Central memory CD8-positive, alpha-beta T cell (primary cell): Measurements from ENCODE around the gene SORCS2.

Source experiments
- ATAC-seq: fragments of 150-1000 bp; cut with Tn5 transposase; replicated peaks from 2 replicates; pipeline ENCODE4 v1.10.0; 2022; ENCODE audit warnings: mild to moderate bottlenecking, moderate FRiP score, moderate number of reproducible peaks; ENCODE audit not compliant: poor library complexity, severe bottlenecking; ENCODE audit errors: extremely low read depth
- DNase-seq, 2 donors: peaks; one replicate each; pipeline ENCODE4 v3.0.0; 2021; ENCODE audit warnings: low spot score in 2 of 2
- H3K27ac Mint-ChIP-seq: one replicate; pipeline ENCODE4 v1.8.0; 2022; ENCODE audit warnings: low read depth, mild to moderate bottlenecking, moderate library complexity, mixed read lengths
- H3K27me3 Mint-ChIP-seq: one replicate; pipeline ENCODE4 v1.8.0; 2022; ENCODE audit warnings: mixed read lengths
- H3K36me3 Mint-ChIP-seq: one replicate; pipeline ENCODE4 v1.8.0; 2022; ENCODE audit warnings: mild to moderate bottlenecking, moderate library complexity, mixed read lengths; ENCODE audit not compliant: insufficient read depth
- H3K4me1 Mint-ChIP-seq: one replicate; pipeline ENCODE4 v1.8.0; 2022; ENCODE audit warnings: mixed read lengths
- H3K4me3 Mint-ChIP-seq: one replicate; pipeline ENCODE4 v1.8.0; 2022; ENCODE audit warnings: mild to moderate bottlenecking, moderate library complexity, mixed read lengths
- H3K9me3 Mint-ChIP-seq: one replicate; pipeline ENCODE4 v1.8.0; 2022; ENCODE audit warnings: mixed read lengths

The SORCS2 gene

DNA sequence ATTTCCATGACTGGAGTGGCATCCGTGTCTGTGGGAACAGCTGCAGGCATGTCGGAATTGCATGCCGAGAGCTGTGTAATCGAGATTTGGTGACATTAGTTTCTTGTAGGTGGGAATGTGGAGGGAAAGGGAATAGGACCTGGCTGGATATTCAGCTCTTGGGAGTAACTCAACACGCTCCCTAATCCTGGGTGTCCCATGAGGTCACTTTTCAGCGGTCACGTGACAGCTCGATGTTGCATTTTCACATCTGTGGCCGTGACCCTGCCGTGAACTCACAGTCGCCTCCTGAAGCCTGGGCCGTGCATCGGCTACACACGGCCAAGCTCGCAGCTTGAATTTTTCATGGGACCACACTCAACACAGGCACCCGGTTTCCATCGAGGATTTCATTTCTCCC, 268.2 kb downstream of the SORCS2 start:
- H3K36me3 Mint-ChIP-seq = peaks cover 4% of the 10 kb centered on the region
- peaks cover 39% of the 10 kb centered on the region for H3K27me3 Mint-ChIP-seq
- H3K4me1 Mint-ChIP-seq = no peaks in the 10 kb centered on the region
- no peak overlapping the region for H3K27ac Mint-ChIP-seq
- ATAC-seq (no peak), DNase-seq (no peak)
- no peaks in the 10 kb centered on the region for H3K9me3 Mint-ChIP-seq
- H3K4me3 Mint-ChIP-seq = no peak overlapping the region

DNA sequence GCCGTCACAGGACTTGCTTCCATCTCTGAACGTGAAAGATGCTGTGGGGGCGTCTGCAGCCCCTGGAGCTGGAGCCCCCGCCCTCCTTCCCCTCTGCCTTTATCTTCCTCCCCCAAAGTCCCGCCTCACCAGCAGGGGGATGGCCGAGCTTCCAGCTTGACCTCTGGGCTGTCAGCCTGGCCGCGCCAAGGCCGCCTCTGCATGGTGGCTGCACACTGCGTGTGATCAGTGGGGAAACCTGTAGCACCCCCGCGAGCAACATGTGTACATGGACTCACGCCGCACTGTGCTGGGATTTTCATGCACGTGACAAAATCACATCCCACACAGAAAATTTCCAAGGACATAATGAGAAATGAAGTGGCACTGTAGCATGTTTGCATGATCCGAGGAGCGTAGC, 268.9 kb downstream of the SORCS2 start:
- Mint-ChIP-seq H3K27me3 (peaks cover 39% of the 10 kb centered on the region), H3K4me1 (no peaks in the 10 kb centered on the region), H3K4me3 (no peak overlapping the region), H3K36me3 (peaks cover 3% of the 10 kb centered on the region), H3K27ac (no peak overlapping the region), H3K9me3 (no peaks in the 10 kb centered on the region)
- ATAC-seq = no peak
- DNase-seq = no peak

DNA sequence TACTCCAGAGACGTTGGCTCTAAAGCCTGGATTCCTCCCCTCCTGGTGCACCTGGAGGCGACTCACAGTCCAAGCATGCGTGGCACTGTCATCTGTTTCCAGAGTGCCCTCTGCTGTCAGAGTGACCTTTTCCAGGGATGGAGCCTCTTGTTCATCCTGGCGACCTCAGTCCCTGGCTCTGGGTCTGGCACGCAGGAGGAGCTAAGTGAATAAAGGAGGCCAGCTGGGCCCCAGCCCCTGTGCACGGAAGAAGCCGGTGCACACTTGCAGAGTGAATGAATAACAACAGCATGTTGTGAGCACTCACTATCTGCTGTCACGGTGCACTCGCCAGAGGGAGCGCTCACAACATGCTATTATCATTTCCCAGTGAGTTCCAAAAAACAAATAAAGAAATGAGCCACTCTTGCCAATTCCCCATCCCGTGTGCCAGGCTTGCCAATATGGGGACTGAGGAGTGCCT, 270.2 kb downstream of the SORCS2 start:
- ATAC-seq (no peak), DNase-seq (no peak)
- Mint-ChIP-seq H3K27me3 (peaks cover 39% of the 10 kb centered on the region), H3K4me3 (no peak overlapping the region), H3K27ac (no peak overlapping the region), H3K4me1 (no peaks in the 10 kb centered on the region), H3K36me3 (peaks cover under 1% of the 10 kb centered on the region), H3K9me3 (no peaks in the 10 kb centered on the region)

DNA sequence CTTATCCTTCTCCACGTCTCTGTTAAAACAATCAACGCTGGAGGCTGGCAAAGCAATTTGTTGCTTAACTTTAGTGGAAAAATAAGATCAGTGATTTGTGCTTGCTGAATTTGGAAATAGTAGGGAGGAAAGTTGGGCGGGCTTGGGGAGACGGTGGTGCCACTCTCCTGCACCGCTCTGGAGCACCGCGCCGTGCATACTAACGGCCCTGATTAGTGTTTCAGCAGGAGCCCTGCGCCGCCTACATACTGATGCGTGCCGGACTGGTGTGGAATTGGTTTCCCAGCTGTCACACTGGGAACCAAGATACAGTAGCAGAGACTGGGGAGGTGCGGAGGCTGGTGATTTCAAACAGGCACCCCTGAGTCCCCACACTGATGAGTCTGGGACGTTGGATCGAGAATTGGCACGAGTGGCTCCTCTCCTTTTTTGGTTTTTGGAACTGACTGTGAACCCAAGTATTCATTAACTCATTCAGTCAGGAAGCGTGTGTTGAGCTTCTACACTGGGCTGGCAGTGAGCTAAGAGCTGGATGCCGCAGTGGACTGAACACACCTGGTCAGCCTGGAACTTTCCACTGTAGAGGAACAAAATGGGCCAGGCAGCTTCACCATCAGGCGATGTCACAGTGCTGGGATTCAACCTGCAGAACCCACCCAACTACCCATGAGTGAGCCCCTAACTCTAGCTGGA, 271.4 kb downstream of the SORCS2 start:
- ATAC-seq (no peak), DNase-seq (no peak)
- Mint-ChIP-seq H3K4me1 (no peaks in the 10 kb centered on the region), H3K4me3 (no peak overlapping the region), H3K27me3 (peaks cover 39% of the 10 kb centered on the region), H3K36me3 (no peaks in the 10 kb centered on the region), H3K27ac (no peak overlapping the region), H3K9me3 (no peaks in the 10 kb centered on the region)

DNA sequence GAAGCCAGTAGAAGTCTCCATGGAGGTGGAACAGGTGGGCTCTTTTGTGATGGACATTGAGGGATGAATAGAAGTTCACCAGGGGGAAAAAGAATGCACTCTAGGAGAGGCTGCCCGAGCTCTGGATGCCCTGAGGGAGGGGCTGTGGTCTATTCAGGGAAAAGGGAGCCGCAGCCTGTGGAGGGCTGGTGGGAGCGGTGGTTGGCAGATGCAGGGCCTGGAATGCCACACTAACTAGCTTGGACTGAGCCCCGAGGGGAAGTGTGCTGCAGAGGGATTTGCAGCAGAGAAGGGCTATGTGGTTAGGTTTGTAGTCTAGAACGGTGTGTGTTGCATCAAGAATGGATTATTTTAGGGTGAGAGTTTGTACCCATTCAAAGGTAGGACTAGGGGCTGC, 271.9 kb downstream of the SORCS2 start:
- ATAC-seq = no peak
- H3K9me3 Mint-ChIP-seq = no peaks in the 10 kb centered on the region
- H3K27me3 Mint-ChIP-seq = peaks cover 39% of the 10 kb centered on the region
- no peak overlapping the region for H3K27ac Mint-ChIP-seq
- no peaks in the 10 kb centered on the region for H3K36me3 Mint-ChIP-seq
- no peaks in the 10 kb centered on the region for H3K4me1 Mint-ChIP-seq
- no peak for DNase-seq
- no peak overlapping the region for H3K4me3 Mint-ChIP-seq

DNA sequence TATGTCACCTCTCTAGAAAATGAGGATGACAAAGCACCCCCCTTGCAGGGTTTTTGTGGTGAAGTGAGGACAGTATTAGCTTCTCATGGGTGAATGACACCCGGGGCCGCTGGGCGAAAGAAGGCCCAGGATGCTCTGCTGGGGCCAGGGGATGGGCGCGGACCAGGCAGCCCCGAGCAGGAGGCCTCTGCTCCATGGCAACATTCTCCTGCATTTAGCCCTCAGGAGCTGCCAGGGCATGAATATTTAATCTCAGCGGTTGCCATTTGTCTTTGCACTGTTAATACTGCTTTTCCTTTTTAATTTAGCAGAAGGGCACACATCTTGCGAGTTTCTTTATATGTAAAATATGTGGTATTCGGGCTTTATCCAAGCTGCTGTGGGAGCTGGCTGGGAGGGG, 272.7 kb downstream of the SORCS2 start:
- no peak overlapping the region for H3K4me3 Mint-ChIP-seq
- H3K36me3 Mint-ChIP-seq = no peaks in the 10 kb centered on the region
- H3K9me3 Mint-ChIP-seq = no peaks in the 10 kb centered on the region
- DNase-seq (no peak), ATAC-seq (no peak)
- H3K4me1 Mint-ChIP-seq = no peaks in the 10 kb centered on the region
- H3K27me3 Mint-ChIP-seq = peaks cover 36% of the 10 kb centered on the region
- H3K27ac Mint-ChIP-seq = no peak overlapping the region

DNA sequence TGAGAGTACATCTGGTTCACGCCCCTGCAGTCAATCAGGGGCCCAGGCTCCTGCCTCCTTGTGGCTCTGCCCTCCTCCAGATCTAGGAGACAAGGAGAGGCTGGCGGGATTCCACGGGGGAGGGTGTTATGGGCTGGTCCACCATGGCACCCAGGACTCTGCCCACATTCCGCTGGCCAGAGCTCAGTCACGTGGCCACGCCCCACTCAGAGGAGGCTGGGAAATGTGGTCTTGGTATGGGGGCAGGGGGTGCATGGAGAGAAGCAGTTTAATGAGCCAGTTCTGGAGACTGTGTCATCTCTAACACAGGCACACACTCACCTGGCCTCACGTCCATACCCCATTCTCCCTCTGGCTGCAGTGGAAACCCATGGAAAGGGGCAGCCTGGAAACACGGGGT, 273.9 kb downstream of the SORCS2 start:
- no peaks in the 10 kb centered on the region for H3K4me1 Mint-ChIP-seq
- peaks cover 36% of the 10 kb centered on the region for H3K27me3 Mint-ChIP-seq
- ATAC-seq = no peak
- no peak for DNase-seq
- no peak overlapping the region for H3K27ac Mint-ChIP-seq
- no peak overlapping the region for H3K4me3 Mint-ChIP-seq
- no peaks in the 10 kb centered on the region for H3K36me3 Mint-ChIP-seq
- no peaks in the 10 kb centered on the region for H3K9me3 Mint-ChIP-seq

DNA sequence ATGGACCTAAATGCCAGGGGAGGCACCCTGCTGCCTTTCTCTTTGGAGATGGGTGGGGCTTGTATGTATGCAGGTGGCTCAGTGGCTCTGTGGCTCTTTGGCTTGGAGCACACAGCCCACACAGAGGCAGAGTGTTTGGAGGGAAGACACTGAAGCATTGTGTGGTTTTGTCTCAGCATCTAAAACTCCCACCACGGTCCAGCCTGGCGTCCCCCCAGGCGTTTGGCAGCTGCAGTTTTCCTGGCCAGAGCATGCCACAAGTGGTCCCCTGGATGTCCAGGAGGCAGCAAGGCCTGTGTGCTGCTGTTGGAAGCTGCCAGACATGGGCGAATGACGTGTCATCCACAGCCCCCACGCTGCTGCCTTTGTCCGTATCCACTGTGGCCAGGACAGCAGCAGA, 274.6 kb downstream of the SORCS2 start:
- Mint-ChIP-seq H3K4me3 (no peak overlapping the region), H3K27ac (no peak overlapping the region), H3K27me3 (peaks cover 36% of the 10 kb centered on the region), H3K4me1 (no peaks in the 10 kb centered on the region), H3K9me3 (no peaks in the 10 kb centered on the region), H3K36me3 (no peaks in the 10 kb centered on the region)
- DNase-seq = no peak
- ATAC-seq = no peak

DNA sequence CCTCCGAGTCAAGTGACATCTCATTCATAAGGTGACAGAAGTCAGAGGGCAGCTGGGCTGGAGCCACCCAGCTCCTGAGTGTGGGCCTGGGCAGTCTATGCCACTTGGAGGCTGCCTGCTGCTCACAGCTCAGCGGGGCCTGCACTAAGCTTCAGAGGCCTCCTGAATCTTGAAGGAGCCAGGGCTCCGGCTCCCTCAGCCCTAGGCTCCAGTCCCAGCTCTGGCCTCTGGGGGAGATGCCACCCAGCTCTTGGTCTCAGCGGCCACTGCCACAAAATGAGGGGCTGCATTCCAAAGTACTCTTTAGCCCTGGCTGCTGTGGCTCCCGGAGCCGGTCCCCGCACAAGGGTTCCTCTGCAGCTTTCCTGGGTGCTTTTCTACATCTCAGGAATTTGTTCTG, 275.1 kb downstream of the SORCS2 start:
- no peaks in the 10 kb centered on the region for H3K36me3 Mint-ChIP-seq
- H3K27me3 Mint-ChIP-seq = peaks cover 36% of the 10 kb centered on the region
- DNase-seq (no peak), ATAC-seq (no peak)
- no peaks in the 10 kb centered on the region for H3K9me3 Mint-ChIP-seq
- H3K4me1 Mint-ChIP-seq = no peaks in the 10 kb centered on the region
- H3K4me3 Mint-ChIP-seq = no peak overlapping the region
- H3K27ac Mint-ChIP-seq = no peak overlapping the region

DNA sequence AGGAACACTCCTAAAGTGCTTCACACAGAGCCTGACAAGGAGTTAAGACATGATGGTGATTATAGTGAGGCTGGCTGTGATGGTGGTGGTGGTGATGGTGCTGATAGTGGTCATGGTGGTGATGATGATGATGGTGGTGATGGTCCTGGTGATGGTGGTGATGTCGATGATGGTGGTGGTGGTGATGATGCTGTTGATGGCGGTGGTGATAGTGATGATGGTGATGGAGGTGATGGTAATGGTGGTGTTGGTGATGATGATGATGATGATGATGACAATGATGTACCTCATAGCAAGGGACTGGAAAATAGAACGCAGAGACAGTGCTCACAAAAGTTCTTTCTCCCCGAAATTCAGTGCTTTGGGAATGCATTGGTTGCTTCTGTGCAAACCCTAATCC, 276.7 kb downstream of the SORCS2 start:
- H3K36me3 Mint-ChIP-seq = no peaks in the 10 kb centered on the region
- no peaks in the 10 kb centered on the region for H3K9me3 Mint-ChIP-seq
- ATAC-seq (no peak), DNase-seq (no peak)
- peaks cover 42% of the 10 kb centered on the region for H3K27me3 Mint-ChIP-seq
- H3K4me3 Mint-ChIP-seq = no peak overlapping the region
- no peak overlapping the region for H3K27ac Mint-ChIP-seq
- H3K4me1 Mint-ChIP-seq = no peaks in the 10 kb centered on the region

DNA sequence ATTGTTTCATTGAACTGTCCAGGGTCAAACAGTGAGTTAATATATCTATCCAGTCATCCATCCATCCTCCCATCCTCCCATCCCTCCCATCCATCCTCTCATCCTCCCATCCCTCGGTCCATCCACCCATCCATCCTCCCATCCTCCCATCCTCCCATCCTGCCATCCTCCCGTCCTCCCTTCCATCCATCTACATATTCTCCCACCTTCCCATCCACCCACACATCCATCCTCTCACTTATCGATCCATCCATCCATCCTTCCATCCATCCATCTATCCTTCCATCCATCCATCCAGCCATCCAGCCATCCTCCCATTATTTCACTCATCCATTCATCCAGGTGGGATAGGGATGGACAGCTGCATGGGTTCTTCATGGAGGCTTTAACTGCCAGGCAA, 277.8 kb downstream of the SORCS2 start:
- ATAC-seq (no peak), DNase-seq (no peak)
- H3K4me3 Mint-ChIP-seq = no peak overlapping the region
- H3K4me1 Mint-ChIP-seq = no peaks in the 10 kb centered on the region
- no peak overlapping the region for H3K27ac Mint-ChIP-seq
- peaks cover 36% of the 10 kb centered on the region for H3K27me3 Mint-ChIP-seq
- no peaks in the 10 kb centered on the region for H3K9me3 Mint-ChIP-seq
- H3K36me3 Mint-ChIP-seq = no peaks in the 10 kb centered on the region

DNA sequence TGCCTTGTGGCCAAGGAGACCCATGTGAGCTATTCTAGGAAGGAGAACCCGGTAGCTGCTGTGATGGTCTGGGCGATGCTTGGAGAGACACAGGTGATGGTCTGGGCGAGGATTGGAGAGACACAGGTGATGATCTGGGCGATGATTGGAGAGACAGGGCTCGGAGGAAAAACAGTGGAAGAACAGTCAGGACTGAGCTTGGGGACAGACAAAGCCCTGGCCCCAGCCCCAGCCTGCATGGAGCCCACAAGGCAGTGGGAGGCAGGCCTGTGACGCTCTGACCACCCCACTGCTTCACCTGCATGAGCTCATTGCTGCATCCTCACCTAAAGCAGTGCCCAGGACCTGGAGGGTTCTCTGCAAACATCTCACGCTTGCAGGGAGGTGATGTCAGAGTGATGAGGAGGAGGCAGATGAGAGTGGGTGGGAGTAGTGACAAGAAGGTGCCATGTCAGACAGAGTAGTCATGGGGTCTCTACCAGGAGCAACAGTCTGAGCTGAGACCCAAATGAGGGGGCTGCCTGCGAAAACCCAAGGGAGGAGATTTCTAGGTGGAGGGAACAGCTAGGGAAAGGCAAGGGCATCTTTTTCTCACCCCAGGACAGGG, 278.3 kb downstream of the SORCS2 start:
- Mint-ChIP-seq H3K4me3 (no peak overlapping the region), H3K36me3 (no peaks in the 10 kb centered on the region), H3K9me3 (no peaks in the 10 kb centered on the region), H3K27me3 (peaks cover 36% of the 10 kb centered on the region), H3K4me1 (no peaks in the 10 kb centered on the region), H3K27ac (no peak overlapping the region)
- DNase-seq (no peak), ATAC-seq (no peak)

DNA sequence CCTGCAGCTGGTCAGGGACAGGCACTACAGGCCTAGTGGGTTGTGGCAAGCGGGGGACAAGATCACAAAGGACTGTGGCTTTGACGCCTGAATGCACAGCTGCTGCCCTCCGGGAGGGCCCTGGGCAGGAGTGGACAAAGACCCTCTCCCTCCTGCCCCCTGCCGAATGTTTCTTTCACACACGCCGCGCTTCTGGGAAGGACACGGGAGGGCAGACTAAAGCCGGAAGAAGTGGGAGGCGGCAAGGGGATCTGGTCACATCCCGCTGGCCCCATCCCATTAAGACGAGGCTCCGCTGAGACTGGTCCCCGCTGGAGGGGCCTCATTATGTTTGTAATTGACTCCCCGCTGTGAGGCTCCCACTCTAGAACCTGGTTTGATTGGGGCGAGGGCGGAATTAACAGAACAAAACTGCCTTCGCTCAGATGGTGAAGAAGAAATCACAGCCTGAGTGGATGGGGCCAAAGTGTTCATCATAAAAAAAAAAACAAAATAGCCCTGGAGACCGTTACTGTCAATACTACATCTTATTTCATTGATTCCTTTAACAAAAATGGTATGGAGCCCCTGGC, 280.2 kb downstream of the SORCS2 start:
- ATAC-seq (no peak), DNase-seq (no peak)
- Mint-ChIP-seq H3K9me3 (no peaks in the 10 kb centered on the region), H3K4me1 (no peaks in the 10 kb centered on the region), H3K27ac (no peak overlapping the region), H3K4me3 (no peak overlapping the region), H3K36me3 (no peaks in the 10 kb centered on the region), H3K27me3 (peaks cover 36% of the 10 kb centered on the region)
